Mucosa of stomach (tissue), 1 donor: ENCODE results near the gene SPEG.
"Not testable (repeated sequence)": the region's sequence is repeated elsewhere in the genome, so short reads cannot be mapped to it uniquely, and the experiment has no call there.

ENCODE experiments used
- H3K27me3 ChIP-seq: one replicate; pipeline ENCODE4 v1.7.0; 2013; ENCODE audit warnings: mild to moderate bottlenecking, low read length; ENCODE audit not compliant: control insufficient read depth, insufficient read depth
- H3K36me3 ChIP-seq: one replicate; pipeline ENCODE4 v1.7.0; 2013; ENCODE audit warnings: low read length; ENCODE audit not compliant: control insufficient read depth, insufficient read depth
- H3K4me1 ChIP-seq: one replicate; pipeline ENCODE4 v1.7.0; 2013; ENCODE audit warnings: mild to moderate bottlenecking, low read length; ENCODE audit not compliant: control insufficient read depth, insufficient read depth
- H3K4me3 ChIP-seq: one replicate; pipeline ENCODE4 v1.7.0; 2013; ENCODE audit warnings: low read length
- H3K9ac ChIP-seq: one replicate; pipeline ENCODE4 v1.7.0; 2013; ENCODE audit warnings: mild to moderate bottlenecking, low read length, moderate library complexity
- H3K9me3 ChIP-seq: one replicate; pipeline ENCODE4 v1.7.0; 2013; ENCODE audit warnings: mild to moderate bottlenecking, low read length, moderate library complexity; ENCODE audit not compliant: control insufficient read depth
- donor health status: Pancreatic carcinoma.

The SPEG gene

GRCh38 chr2:219407343-219407742, 27.3 kb upstream of the SPEG start:
- H3K9ac ChIP-seq, H3K4me1 ChIP-seq, H3K36me3 ChIP-seq, H3K27me3 ChIP-seq, H3K4me3 ChIP-seq, H3K9me3 ChIP-seq: not testable (repeated sequence)

- no peaks in the 10 kb centered on the region for H3K9me3 ChIP-seq
- H3K36me3 ChIP-seq, result no peaks in the 10 kb centered on the region
- no peak overlapping the region for H3K4me3 ChIP-seq
- H3K27me3 ChIP-seq, result no peaks in the 10 kb centered on the region
- H3K4me1 ChIP-seq, result no peaks in the 10 kb centered on the region
- H3K9ac ChIP-seq, result no peak overlapping the region
Measured at GRCh38 chr2:219408204-219408603, 26.4 kb upstream of the SPEG start.

- Histone ChIP-seq H3K27me3 (no peaks in the 10 kb centered on the region), H3K36me3 (no peaks in the 10 kb centered on the region), H3K9ac (no peak overlapping the region), H3K9me3 (no peaks in the 10 kb centered on the region), H3K4me1 (no peaks in the 10 kb centered on the region), H3K4me3 (no peak overlapping the region)
Measured at GRCh38 chr2:219408631-219409030, 26.0 kb upstream of the SPEG start.

- Histone ChIP-seq H3K4me3 (no peak overlapping the region), H3K9ac (no peak overlapping the region), H3K9me3 (no peaks in the 10 kb centered on the region), H3K27me3 (no peaks in the 10 kb centered on the region), H3K4me1 (no peaks in the 10 kb centered on the region), H3K36me3 (no peaks in the 10 kb centered on the region)
Measured at GRCh38 chr2:219409619-219410018, 25.0 kb upstream of the SPEG start.

GRCh38 chr2:219410390-219410789, 24.3 kb upstream of the SPEG start:
- Histone ChIP-seq H3K36me3 (no peaks in the 10 kb centered on the region), H3K4me1 (no peaks in the 10 kb centered on the region), H3K9me3 (no peaks in the 10 kb centered on the region), H3K9ac (no peak overlapping the region), H3K27me3 (no peaks in the 10 kb centered on the region), H3K4me3 (no peak overlapping the region)

GRCh38 chr2:219414857-219415256, 19.8 kb upstream of the SPEG start:
- Histone ChIP-seq H3K36me3 (no peaks in the 10 kb centered on the region), H3K4me1 (no peaks in the 10 kb centered on the region), H3K4me3 (no peak overlapping the region), H3K9ac (no peak overlapping the region), H3K27me3 (peaks cover 38% of the 10 kb centered on the region), H3K9me3 (no peaks in the 10 kb centered on the region)

- no peak overlapping the region for H3K4me3 ChIP-seq
- no peaks in the 10 kb centered on the region for H3K36me3 ChIP-seq
- H3K9me3 ChIP-seq, result no peaks in the 10 kb centered on the region
- peaks cover 42% of the 10 kb centered on the region for H3K27me3 ChIP-seq
- no peak overlapping the region for H3K9ac ChIP-seq
- no peaks in the 10 kb centered on the region for H3K4me1 ChIP-seq
Measured at GRCh38 chr2:219415580-219416234, 18.9 kb upstream of the SPEG start.

GRCh38 chr2:219416235-219416602, 18.4 kb upstream of the SPEG start:
- Histone ChIP-seq H3K4me1 (no peaks in the 10 kb centered on the region), H3K9me3 (no peaks in the 10 kb centered on the region), H3K4me3 (no peak overlapping the region), H3K36me3 (no peaks in the 10 kb centered on the region), H3K27me3 (peaks cover 42% of the 10 kb centered on the region), H3K9ac (no peak overlapping the region)

- Histone ChIP-seq H3K4me3 (no peak overlapping the region), H3K4me1 (no peaks in the 10 kb centered on the region), H3K9ac (no peak overlapping the region), H3K27me3 (peaks cover 42% of the 10 kb centered on the region), H3K9me3 (no peaks in the 10 kb centered on the region), H3K36me3 (no peaks in the 10 kb centered on the region)
Measured at GRCh38 chr2:219416938-219417337, 17.7 kb upstream of the SPEG start.

- H3K36me3 ChIP-seq, result no peaks in the 10 kb centered on the region
- no peak overlapping the region for H3K4me3 ChIP-seq
- H3K9me3 ChIP-seq, result no peaks in the 10 kb centered on the region
- no peak overlapping the region for H3K9ac ChIP-seq
- H3K4me1 ChIP-seq, result no peaks in the 10 kb centered on the region
- peaks cover 42% of the 10 kb centered on the region for H3K27me3 ChIP-seq
Measured at GRCh38 chr2:219417374-219417773, 17.3 kb upstream of the SPEG start.

- H3K4me1 ChIP-seq, result no peaks in the 10 kb centered on the region
- no peak within 1 kb of the TSS for H3K4me3 ChIP-seq
- H3K36me3 ChIP-seq, result no peaks in the 10 kb centered on the region
- no peaks in the 10 kb centered on the region for H3K9me3 ChIP-seq
- peak within 1 kb of the TSS; percentile 33 for H3K9ac ChIP-seq
- H3K27me3 ChIP-seq, result peaks cover 42% of the 10 kb centered on the region
Measured at GRCh38 chr2:219418155-219419011, 16.3 kb upstream of the SPEG start, which contains the start of gene DES. Gene DES, plus strand, starts transcription at chr2:219418377. Its CDS starts 86 bp downstream, at chr2:219418463.

- Histone ChIP-seq H3K9ac (peak overlapping the region; percentile 33), H3K9me3 (no peaks in the 10 kb centered on the region), H3K4me3 (no peak overlapping the region), H3K27me3 (peaks cover 42% of the 10 kb centered on the region), H3K4me1 (no peaks in the 10 kb centered on the region), H3K36me3 (no peaks in the 10 kb centered on the region)
Measured at GRCh38 chr2:219419012-219419324, 15.7 kb upstream of the SPEG start.
